Mesendoderm (in vitro differentiated cells): ENCODE data around the gene RHBDD2.

Experiments
- DNase-seq: peaks from one replicate; pipeline ENCODE4 v3.0.0; 2013
- H2AK5ac ChIP-seq: 2 replicates; pipeline ENCODE4 v1.6.1; 2013; ENCODE audit warnings: low read length, inconsistent platforms
- H2BK120ac ChIP-seq: 2 replicates; pipeline ENCODE4 v1.6.1; 2013; ENCODE audit warnings: low read depth, mild to moderate bottlenecking, low read length, moderate library complexity, mixed read lengths
- H2BK15ac ChIP-seq: replicated peaks from 2 replicates; pipeline ENCODE4 v1.6.1; 2013; ENCODE audit warnings: low read depth, mild to moderate bottlenecking, moderate library complexity
- H2BK5ac ChIP-seq: 2 replicates; pipeline ENCODE4 v1.6.1; 2013; ENCODE audit warnings: low read length, inconsistent platforms
- H3K18ac ChIP-seq: 2 replicates; pipeline ENCODE4 v1.6.1; 2013; ENCODE audit warnings: mild to moderate bottlenecking, low read length, mixed read lengths
- H3K23ac ChIP-seq: one replicate; pipeline ENCODE4 v1.6.1; 2013; ENCODE audit warnings: low read length
- H3K27ac ChIP-seq: 2 replicates; pipeline ENCODE4 v1.5.1; 2013; ENCODE audit warnings: low read depth, mild to moderate bottlenecking, inconsistent platforms, low read length, moderate library complexity
- H3K27me3 ChIP-seq: 2 replicates; pipeline ENCODE4 v1.6.1; 2013; ENCODE audit warnings: low read length, control low read depth, mild to moderate bottlenecking, inconsistent platforms; ENCODE audit not compliant: insufficient read depth, poor library complexity
- H3K36me3 ChIP-seq: 2 replicates; pipeline ENCODE4 v1.6.1; 2013; ENCODE audit warnings: low read length, inconsistent platforms; ENCODE audit not compliant: control insufficient read depth, insufficient read depth
- H3K4ac ChIP-seq: one replicate; pipeline ENCODE4 v1.6.1; 2013; ENCODE audit warnings: low read depth, mild to moderate bottlenecking, low read length, moderate library complexity
- H3K4me1 ChIP-seq: 2 replicates; pipeline ENCODE4 v1.6.1; 2013; ENCODE audit warnings: low read depth, low read length, inconsistent platforms; ENCODE audit not compliant: control insufficient read depth
- H3K4me2 ChIP-seq: 2 replicates; pipeline ENCODE4 v1.6.1; 2013; ENCODE audit warnings: low read length
- H3K4me3 ChIP-seq: 2 replicates; pipeline ENCODE4 v1.5.1; 2013; ENCODE audit warnings: mild to moderate bottlenecking, low read length
- H3K56ac ChIP-seq: one replicate; pipeline ENCODE4 v1.6.1; 2013; ENCODE audit warnings: low read length
- H3K79me1 ChIP-seq: 2 replicates; pipeline ENCODE4 v1.6.1; 2013; ENCODE audit warnings: low read length, inconsistent platforms
- H3K79me2 ChIP-seq: 2 replicates; pipeline ENCODE4 v1.6.1; 2013; ENCODE audit warnings: mild to moderate bottlenecking, low read length; ENCODE audit not compliant: control insufficient read depth, insufficient read depth
- H3K9ac ChIP-seq: 2 replicates; pipeline ENCODE4 v1.6.1; 2013; ENCODE audit warnings: low read length, inconsistent platforms
- H4K5ac ChIP-seq: one replicate; pipeline ENCODE4 v1.6.1; 2013; ENCODE audit warnings: low read length
- H4K8ac ChIP-seq: one replicate; pipeline ENCODE4 v1.6.1; 2013; ENCODE audit warnings: low read depth, mild to moderate bottlenecking, control low read depth, low read length, moderate library complexity
- WGBS: extraction: QIAGEN DNeasy Blood & Tissue Kit; methylation state at CpG from one replicate; pipeline ENCODE4 v1.1.7; 2013; ENCODE audit warnings: low lambda C conversion rate, missing lambda C conversion rate; ENCODE audit not compliant: insufficient coverage; ENCODE audit errors: extremely low coverage; 5-methylcytosine and 5-hydroxymethylcytosine counted together

RHBDD2 gene

GRCh38 chr7:75920431-75921161 lies 41.8 kb downstream of the RHBDD2 start:
- H3K4me3 ChIP-seq: no peak overlapping the region
- no peak overlapping the region for H2BK15ac ChIP-seq
- no peak overlapping the region for H3K27ac ChIP-seq
- DNase-seq: no peak
- peaks cover 33% of the 10 kb centered on the region for H3K79me1 ChIP-seq
- H3K4me1 ChIP-seq: peaks cover 6% of the 10 kb centered on the region
- no peak overlapping the region for H2AK5ac ChIP-seq
- no peak overlapping the region for H2BK5ac ChIP-seq
- H4K5ac ChIP-seq: no peak overlapping the region
- no peaks in the 10 kb centered on the region for H3K36me3 ChIP-seq
- no peaks in the 10 kb centered on the region for H3K27me3 ChIP-seq
- no peak overlapping the region for H3K56ac ChIP-seq
- H3K79me2 ChIP-seq: peaks cover 42% of the 10 kb centered on the region
- WGBS: no CpG with 5 or more reads among the region's 19 CpGs
- H3K18ac ChIP-seq: no peak overlapping the region
- no peak overlapping the region for H3K4ac ChIP-seq
- H3K9ac ChIP-seq: no peak overlapping the region
- no peak overlapping the region for H3K4me2 ChIP-seq
- no peak overlapping the region for H4K8ac ChIP-seq
- H3K23ac ChIP-seq: no peak overlapping the region
- H2BK120ac ChIP-seq: no peak overlapping the region

DNA sequence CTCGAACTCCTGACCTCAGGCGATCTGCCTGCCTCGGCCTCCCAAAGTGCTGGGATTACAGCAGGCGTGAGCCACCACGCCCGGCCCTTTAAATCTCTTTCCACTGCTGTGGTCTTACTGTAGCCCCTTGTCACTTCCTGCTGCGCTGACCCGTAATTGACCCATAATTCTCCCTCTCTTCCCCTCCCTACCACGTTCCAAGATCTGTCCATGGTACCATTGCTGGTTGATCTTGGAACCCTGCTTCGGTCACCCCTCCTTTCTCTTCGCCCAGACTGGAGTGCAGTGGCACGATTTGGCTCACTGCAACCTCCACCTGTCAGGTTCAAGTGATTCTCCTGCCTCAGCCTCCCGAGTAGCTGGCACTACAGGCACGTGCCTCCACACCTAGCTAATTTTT lies 42.6 kb downstream of the RHBDD2 start:
- Histone ChIP-seq H2AK5ac (no peak overlapping the region), H2BK120ac (no peak overlapping the region), H3K79me1 (peaks cover 30% of the 10 kb centered on the region), H3K18ac (no peak overlapping the region), H3K36me3 (no peaks in the 10 kb centered on the region), H2BK5ac (no peak overlapping the region), H3K4me1 (no peaks in the 10 kb centered on the region), H3K4ac (no peak overlapping the region), H3K23ac (no peak overlapping the region), H4K8ac (no peak overlapping the region), H3K4me3 (no peak overlapping the region), H3K27me3 (no peaks in the 10 kb centered on the region), H3K9ac (no peak overlapping the region), H3K79me2 (peaks cover 35% of the 10 kb centered on the region), H3K27ac (no peak overlapping the region), H4K5ac (no peak overlapping the region), H3K56ac (no peak overlapping the region), H2BK15ac (no peak overlapping the region), H3K4me2 (no peak overlapping the region)
- DNase-seq: no peak
- WGBS: no CpG with 5 or more reads among the region's 14 CpGs

DNA sequence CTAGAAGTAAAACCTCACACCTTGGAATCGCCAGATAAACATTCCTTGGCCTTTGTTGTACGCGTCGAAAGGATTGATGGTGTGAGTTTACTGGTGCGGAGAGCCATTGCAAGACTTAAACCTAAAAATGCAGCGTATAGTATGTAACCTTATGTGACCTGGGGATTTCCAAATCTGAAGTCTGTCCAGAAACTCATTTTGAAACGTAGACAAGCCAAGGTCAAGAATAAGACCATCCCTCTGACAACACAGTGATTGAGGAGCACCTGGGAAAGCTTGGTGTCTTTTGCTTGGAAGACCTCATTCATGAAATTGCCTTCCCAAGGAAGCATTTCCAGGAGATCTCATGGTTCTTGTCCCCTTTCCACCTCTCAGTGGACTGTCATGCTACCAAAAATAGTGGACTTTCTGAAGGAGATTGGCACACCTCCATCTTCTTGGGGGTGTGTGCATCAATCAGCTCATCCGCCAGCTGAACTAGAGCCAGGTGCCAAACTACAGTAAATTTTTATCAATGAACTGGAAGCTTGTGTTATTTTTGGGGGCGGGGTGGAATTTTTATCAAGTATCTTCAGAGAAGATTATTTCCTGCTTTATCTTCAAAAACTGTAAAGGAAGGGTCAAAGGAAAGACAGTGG lies 44.3 kb downstream of the RHBDD2 start:
- Histone ChIP-seq H3K4me1 (no peaks in the 10 kb centered on the region), H2BK5ac (no peak overlapping the region), H3K4ac (no peak overlapping the region), H3K9ac (no peak overlapping the region), H2BK15ac (no peak overlapping the region), H4K8ac (no peak overlapping the region), H3K23ac (no peak overlapping the region), H3K56ac (no peak overlapping the region), H3K4me2 (no peak overlapping the region), H3K36me3 (no peaks in the 10 kb centered on the region), H4K5ac (no peak overlapping the region), H2AK5ac (no peak overlapping the region), H3K27ac (no peak overlapping the region), H3K27me3 (no peaks in the 10 kb centered on the region), H3K79me1 (peaks cover 32% of the 10 kb centered on the region), H3K18ac (no peak overlapping the region), H3K4me3 (no peak overlapping the region), H3K79me2 (peaks cover 34% of the 10 kb centered on the region), H2BK120ac (no peak overlapping the region)
- DNase-seq: no peak
- no CpG with 5 or more reads among the region's 9 CpGs for WGBS

DNA sequence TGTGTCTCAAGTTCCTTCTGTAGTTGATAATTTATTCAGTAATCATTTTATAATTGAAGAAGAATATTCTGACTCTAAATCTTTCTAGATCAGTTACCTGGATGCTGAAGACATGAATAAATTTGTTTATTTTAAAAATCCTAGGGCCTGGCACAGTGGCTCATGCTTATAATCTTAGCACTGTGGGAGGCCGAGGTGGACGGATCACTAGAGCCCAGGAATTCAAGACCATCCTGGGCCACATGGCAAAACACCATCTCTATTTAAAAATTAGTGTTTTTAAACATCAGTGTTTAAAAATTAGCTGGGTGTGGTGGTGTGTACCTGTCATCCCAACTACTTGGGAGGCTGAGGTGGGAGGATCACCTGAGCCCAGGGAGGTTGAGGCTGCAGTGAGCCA lies 45.4 kb downstream of the RHBDD2 start:
- Histone ChIP-seq H3K27me3 (no peaks in the 10 kb centered on the region), H3K18ac (no peak overlapping the region), H3K79me2 (peaks cover 25% of the 10 kb centered on the region), H3K4me1 (no peaks in the 10 kb centered on the region), H2BK120ac (no peak overlapping the region), H4K8ac (no peak overlapping the region), H3K4me2 (no peak overlapping the region), H3K79me1 (peaks cover 25% of the 10 kb centered on the region), H3K4me3 (no peak overlapping the region), H3K27ac (no peak overlapping the region), H3K9ac (no peak overlapping the region), H3K23ac (no peak overlapping the region), H4K5ac (no peak overlapping the region), H3K4ac (no peak overlapping the region), H2BK15ac (no peak overlapping the region), H2BK5ac (no peak overlapping the region), H3K36me3 (no peaks in the 10 kb centered on the region), H3K56ac (no peak overlapping the region), H2AK5ac (no peak overlapping the region)
- no CpG with 5 or more reads among the region's 2 CpGs for WGBS
- DNase-seq: no peak

DNA sequence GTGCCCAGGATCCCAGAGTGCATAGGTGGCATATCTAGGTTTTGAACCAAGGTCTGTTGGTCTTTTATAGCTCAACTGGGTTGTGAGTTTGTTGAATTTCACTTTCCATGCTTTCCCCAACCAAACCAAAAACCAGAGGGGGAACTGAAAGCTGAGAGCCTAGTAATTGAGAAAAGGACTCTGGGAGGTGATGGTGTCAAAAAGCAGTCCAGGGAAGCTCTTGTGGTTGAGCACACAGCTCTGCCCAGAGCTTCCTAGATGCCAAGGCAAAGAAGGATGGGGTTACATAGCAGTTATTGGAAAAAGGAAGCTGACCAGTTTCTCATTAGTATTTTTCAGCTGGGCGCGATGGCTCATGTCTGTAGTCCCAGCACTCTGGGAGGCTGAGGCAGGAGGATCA lies 46.1 kb downstream of the RHBDD2 start:
- H2BK5ac ChIP-seq: no peak overlapping the region
- no peak overlapping the region for H3K23ac ChIP-seq
- H4K5ac ChIP-seq: no peak overlapping the region
- H3K79me2 ChIP-seq: peaks cover 25% of the 10 kb centered on the region
- no peaks in the 10 kb centered on the region for H3K36me3 ChIP-seq
- H2BK120ac ChIP-seq: no peak overlapping the region
- H3K4me1 ChIP-seq: no peaks in the 10 kb centered on the region
- no peak overlapping the region for H3K56ac ChIP-seq
- H4K8ac ChIP-seq: no peak overlapping the region
- no peaks in the 10 kb centered on the region for H3K27me3 ChIP-seq
- H3K4ac ChIP-seq: no peak overlapping the region
- peaks cover 26% of the 10 kb centered on the region for H3K79me1 ChIP-seq
- no peak overlapping the region for H3K18ac ChIP-seq
- no CpG with 5 or more reads among the region's 2 CpGs for WGBS
- no peak overlapping the region for H2BK15ac ChIP-seq
- H3K9ac ChIP-seq: no peak overlapping the region
- H3K27ac ChIP-seq: no peak overlapping the region
- DNase-seq: no peak
- H3K4me3 ChIP-seq: no peak overlapping the region
- no peak overlapping the region for H3K4me2 ChIP-seq
- H2AK5ac ChIP-seq: no peak overlapping the region
